Transverse colon (tissue), 4 donors: ENCODE results near the gene HDDC3. TPM values are rescaled to one million over a fixed set of nuclear protein-coding genes. Genes with fewer than 3 reads are reported as not detected.

Source experiments
- DNase-seq: peaks from one replicate; pipeline ENCODE4 v3.0.0-alpha.2; 2019
- H3K27ac ChIP-seq, 4 donors: fragments of 200-600 bp; sonication (generic); 2 replicates each; pipeline ENCODE4 v1.5.1; 2016 to 2018; ENCODE audit warnings: inconsistent platforms in 4 of 4
- H3K27me3 ChIP-seq: fragments of 200-600 bp; sonication (generic); 2 replicates; pipeline ENCODE4 v1.5.1; 2017; ENCODE audit warnings: inconsistent platforms
- H3K36me3 ChIP-seq, 4 donors: fragments of 200-600 bp; sonication (generic); 2 replicates each; pipeline ENCODE4 v1.5.1; 2017 to 2019; ENCODE audit warnings: inconsistent platforms in 4 of 4
- H3K4me1 ChIP-seq, 4 donors: fragments of 200-600 bp; sonication (generic); 2 replicates each; pipeline ENCODE4 v1.5.1; 2017 to 2020; ENCODE audit warnings: inconsistent platforms in 4 of 4
- H3K4me3 ChIP-seq, 4 donors: fragments of 200-600 bp; sonication (generic); 1 replicate in 1 of 4; 2 replicates in 3 of 4; pipeline versions ENCODE4 v1.5.1 to v1.6.1; 2017 to 2019; ENCODE audit warnings: inconsistent platforms in 4 of 4
- H3K9me3 ChIP-seq, 2 donors: fragments of 200-600 bp; sonication (generic); 2 replicates each; pipeline ENCODE4 v1.5.1; 2017 to 2019; ENCODE audit warnings: inconsistent platforms in 2 of 2
- EP300 ChIP-seq: sonication (generic); formaldehyde crosslinking; IDR thresholded peaks from one replicate; pipeline ENCODE4 v1.6.1; 2017; ENCODE audit warnings: antibody characterized with exemption, low read depth
- POLR2A ChIP-seq: fragments of 450-650 bp; IDR thresholded peaks from one replicate; pipeline ENCODE4 v1.6.1; 2016; ENCODE audit warnings: antibody characterized with exemption, mild to moderate bottlenecking, moderate library complexity
- POLR2AphosphoS5 ChIP-seq, 3 donors: sonication (generic); formaldehyde crosslinking; IDR thresholded peaks; one replicate each; pipeline ENCODE4 v1.6.1; 2016; ENCODE audit warnings: antibody characterized with exemption in 3 of 3
- WGBS, 2 donors: methylation state at CpG; one replicate each; pipeline ENCODE4 v1.1.5; 2018; ENCODE audit warnings: low coverage in 1 of 2; 5-methylcytosine and 5-hydroxymethylcytosine counted together
- in situ Hi-C, 4 donors: fragments of 200-750 bp; cut with MboI; loops; one replicate each; pipeline versions ENCODE4 v1.15.0 to v1.15.1; 2017; ENCODE audit warnings: low sequenced_read_pairs in 3 of 4, low pct_ligation_motif_present in 1 of 4, low pct_unique_long_range_greater_than_20kb in 1 of 4
- intact Hi-C: fragments of 100-400 bp; cut with DNase I; formaldehyde crosslinking; loops from one replicate; pipeline ENCODE4 v1.15.1; 2023; ENCODE audit warnings: low total_unique reads
- total RNA-seq, 4 donors: library from RNA; depleted of rRNA; stranded (reverse); fragments of >200 nt; gene quantifications; one replicate each; pipeline ENCODE4 v1.1.0, GENCODE V29; 2016
- TF ChIP-seq, protein P1 (sequence below), 5 experiments: fragments of 200-600 bp in 3 of 5; fragments of 450-650 bp in 2 of 5; sonication (generic) in 3 of 5; IDR thresholded peaks; 1 replicate in 2 of 5; 2 replicates in 3 of 5; pipeline ENCODE4 v1.5.1; 2016 to 2017; ENCODE audit warnings: antibody characterized with exemption in 5 of 5, inconsistent platforms in 3 of 5, mild to moderate bottlenecking in 2 of 5, moderate library complexity in 1 of 5

Gene HDDC3
- total RNA-seq, 4 donors from 2014 or later: 13.8 to 21.8 (median 17.9) TPM

DNA sequence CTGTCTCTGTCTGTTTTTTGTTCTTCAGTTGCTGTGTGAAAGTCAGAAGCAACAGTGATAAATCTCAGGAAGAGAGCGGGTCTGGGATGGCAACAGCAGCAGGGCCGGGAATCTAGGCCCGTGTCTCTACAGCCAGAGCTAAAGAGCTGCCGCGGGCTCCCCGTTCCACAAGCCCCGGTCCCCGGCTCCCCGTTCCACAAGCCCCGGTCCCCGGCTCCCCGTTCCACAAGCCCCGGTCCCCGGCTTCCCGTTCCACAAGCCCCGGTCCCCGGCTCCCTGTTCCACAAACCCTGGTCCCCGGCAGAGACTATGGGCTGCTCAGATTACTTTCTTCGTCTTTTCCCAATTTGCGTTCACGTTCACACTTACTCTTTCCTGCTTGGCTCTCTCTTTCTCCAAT lies 41.9 kb upstream of the HDDC3 start:
- H3K27me3 ChIP-seq: no peaks in the 10 kb centered on the region
- H3K27ac ChIP-seq: no peak overlapping the region
- no peaks in the 10 kb centered on the region for H3K36me3 ChIP-seq
- intact Hi-C loops: no loop called here
- no peaks in the 10 kb centered on the region for H3K4me1 ChIP-seq
- TF ChIP-seq EP300 (no peak), POLR2A (no peak), POLR2AphosphoS5 (IDR thresholded peaks at IDR 0.05) (no peak)
- TF ChIP-seq, protein P1, sequence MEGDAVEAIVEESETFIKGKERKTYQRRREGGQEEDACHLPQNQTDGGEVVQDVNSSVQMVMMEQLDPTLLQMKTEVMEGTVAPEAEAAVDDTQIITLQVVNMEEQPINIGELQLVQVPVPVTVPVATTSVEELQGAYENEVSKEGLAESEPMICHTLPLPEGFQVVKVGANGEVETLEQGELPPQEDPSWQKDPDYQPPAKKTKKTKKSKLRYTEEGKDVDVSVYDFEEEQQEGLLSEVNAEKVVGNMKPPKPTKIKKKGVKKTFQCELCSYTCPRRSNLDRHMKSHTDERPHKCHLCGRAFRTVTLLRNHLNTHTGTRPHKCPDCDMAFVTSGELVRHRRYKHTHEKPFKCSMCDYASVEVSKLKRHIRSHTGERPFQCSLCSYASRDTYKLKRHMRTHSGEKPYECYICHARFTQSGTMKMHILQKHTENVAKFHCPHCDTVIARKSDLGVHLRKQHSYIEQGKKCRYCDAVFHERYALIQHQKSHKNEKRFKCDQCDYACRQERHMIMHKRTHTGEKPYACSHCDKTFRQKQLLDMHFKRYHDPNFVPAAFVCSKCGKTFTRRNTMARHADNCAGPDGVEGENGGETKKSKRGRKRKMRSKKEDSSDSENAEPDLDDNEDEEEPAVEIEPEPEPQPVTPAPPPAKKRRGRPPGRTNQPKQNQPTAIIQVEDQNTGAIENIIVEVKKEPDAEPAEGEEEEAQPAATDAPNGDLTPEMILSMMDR (IDR thresholded peaks at IDR 0.05): no peak
- no peak for DNase-seq
- no peak overlapping the region for H3K4me3 ChIP-seq
- 90 to 98% methylated on average over 18 to 21 of the region's 21 CpGs for WGBS, 2 donors
- in situ Hi-C loops: loop anchor here in 2 of 4 donors (25.0 kb wide), 1 partner anchor 288 kb away; no protein-coding TSS in a partner anchor
- no peaks in the 10 kb centered on the region for H3K9me3 ChIP-seq

DNA sequence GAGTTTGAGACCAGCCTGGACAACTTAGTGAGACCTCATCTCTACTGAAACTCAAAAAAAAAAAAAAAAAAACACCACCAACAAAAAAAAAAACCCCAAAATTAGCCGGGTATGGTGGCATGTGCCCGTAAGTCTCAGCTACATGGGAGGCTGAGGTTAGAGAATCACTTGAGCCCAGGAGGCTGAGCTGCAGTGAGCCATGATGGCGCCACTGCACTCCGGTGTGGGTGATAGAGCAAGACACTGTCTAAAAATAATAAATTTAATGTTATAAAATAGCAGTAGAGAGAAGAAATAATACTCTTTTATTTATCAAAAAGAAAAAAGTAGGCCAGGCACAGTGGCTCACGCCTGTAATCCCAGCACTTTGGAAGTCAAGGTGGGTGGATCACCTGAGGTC lies 39.8 kb upstream of the HDDC3 start:
- in situ Hi-C loops: loop anchor here in 2 of 4 donors (25.0 kb wide), 1 partner anchor 290 kb away; no protein-coding TSS in a partner anchor
- TF ChIP-seq, protein P1 (IDR thresholded peaks at IDR 0.05): no peak
- no peak for TF ChIP-seq POLR2AphosphoS5 (IDR thresholded peaks at IDR 0.05)
- no peak for TF ChIP-seq EP300
- TF ChIP-seq POLR2A: no peak
- intact Hi-C loops: no loop called here

DNA sequence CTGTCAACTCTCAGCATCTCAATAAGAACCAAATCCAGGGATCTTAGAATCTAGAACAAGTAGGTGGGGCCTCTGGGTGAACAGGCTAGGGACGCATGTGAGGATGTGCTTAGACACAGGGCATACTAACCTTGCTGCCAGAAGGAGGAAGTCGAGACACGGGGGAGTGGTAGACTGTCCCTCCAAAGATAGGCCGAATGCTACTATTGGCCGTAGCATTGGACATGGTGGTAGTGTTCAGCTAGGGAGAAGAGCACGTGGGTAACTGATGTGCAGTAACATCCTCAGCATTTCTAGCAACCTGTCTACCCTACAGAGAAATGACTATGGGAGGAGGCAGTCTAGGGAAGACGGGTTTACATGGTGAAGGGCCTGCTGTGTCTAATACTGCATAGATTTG lies 37.9 kb upstream of the HDDC3 start:
- in situ Hi-C loops (loop anchor here in 2 of 4 donors (25.0 kb wide), 1 partner anchor 292 kb away; no protein-coding TSS in a partner anchor), intact Hi-C loops (no loop called here)
- no peak overlapping the region for H3K27ac ChIP-seq
- DNase-seq: no peak
- H3K27me3 ChIP-seq: no peaks in the 10 kb centered on the region
- no peak overlapping the region for H3K4me3 ChIP-seq
- no peaks in the 10 kb centered on the region for H3K9me3 ChIP-seq
- TF ChIP-seq EP300: no peak
- no peak for TF ChIP-seq POLR2A
- TF ChIP-seq, protein P1 (IDR thresholded peaks at IDR 0.05): no peak
- TF ChIP-seq POLR2AphosphoS5 (IDR thresholded peaks at IDR 0.05): no peak
- no peaks in the 10 kb centered on the region for H3K4me1 ChIP-seq
- no peaks in the 10 kb centered on the region for H3K36me3 ChIP-seq
- 93 to 96% methylated on average over 3 to 7 of the region's 7 CpGs for WGBS, 2 donors

More for the DNA sequence above, 39.8 kb upstream of the HDDC3 start:
- no peak overlapping the region for H3K4me3 ChIP-seq
- no peak overlapping the region for H3K27ac ChIP-seq
- no peak for DNase-seq
- WGBS, 2 donors: 83 to 100% methylated on average over 4 to 5 of the region's 5 CpGs
- H3K27me3 ChIP-seq: no peaks in the 10 kb centered on the region
- no peaks in the 10 kb centered on the region for H3K36me3 ChIP-seq
- H3K9me3 ChIP-seq: no peaks in the 10 kb centered on the region
- H3K4me1 ChIP-seq: no peaks in the 10 kb centered on the region

DNA sequence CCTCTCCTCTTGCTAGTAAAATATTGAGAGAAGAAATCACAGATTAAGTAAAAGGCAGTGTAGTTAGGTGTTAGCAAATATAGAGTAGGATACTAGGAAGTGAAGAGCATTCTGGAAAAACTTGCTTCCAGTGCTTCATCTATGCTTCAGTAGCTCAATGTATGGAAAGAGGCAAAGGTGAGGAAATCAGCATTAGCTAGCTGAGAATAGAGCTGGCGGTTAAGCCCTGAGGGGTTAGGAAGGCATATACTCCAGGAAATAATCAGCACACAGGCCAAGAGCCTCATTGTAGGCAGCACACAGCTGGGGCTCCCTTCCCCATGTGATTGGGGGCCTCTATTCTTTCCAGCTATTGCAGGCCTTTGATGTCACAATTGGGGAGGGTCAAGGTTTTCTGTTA lies 36.1 kb upstream of the HDDC3 start:
- DNase-seq: no peak
- intact Hi-C loops: loop anchor here (10.0 kb wide), 1 partner anchor 66 kb away; no protein-coding TSS in a partner anchor
- no peak overlapping the region for H3K27ac ChIP-seq
- no peaks in the 10 kb centered on the region for H3K9me3 ChIP-seq
- WGBS, 2 donors: 93% methylated on average over 1 of the region's 1 CpG; no CpG with 5 or more reads in 1 of the 2 donors
- TF ChIP-seq POLR2AphosphoS5 (IDR thresholded peaks at IDR 0.05) (no peak), EP300 (no peak), POLR2A (no peak)
- TF ChIP-seq, protein P1 (IDR thresholded peaks at IDR 0.05): no peak
- no peaks in the 10 kb centered on the region for H3K27me3 ChIP-seq
- no peaks in the 10 kb centered on the region for H3K36me3 ChIP-seq
- no peak overlapping the region for H3K4me3 ChIP-seq
- no peaks in the 10 kb centered on the region for H3K4me1 ChIP-seq
- in situ Hi-C loops: loop anchor here in 2 of 4 donors (25.0 kb wide), 1 partner anchor 294 kb away; no protein-coding TSS in a partner anchor
